CD4-positive, alpha-beta T cell (primary cell): Measurements from ENCODE around the gene ECHDC1. TPM values are rescaled to one million over a fixed set of nuclear protein-coding genes. Genes with fewer than 3 reads are reported as not detected.

Experiments used
- ATAC-seq: fragments of 200-7000 bp; cut with Tn5 transposase; one replicate; pipeline ENCODE4 v1.10.0; 2022; ENCODE audit warnings: mild to moderate bottlenecking; ENCODE audit not compliant: poor library complexity
- CTCF ChIA-PET: fragments of 350-600 bp; sonication (Branson Sonifier 250); formaldehyde crosslinking; loops from one replicate; lab custom pipeline; 2021; ENCODE audit warnings: antibody characterized with exemption, inconsistent platforms; lab: Charles Lee
- POLR2A ChIA-PET: fragments of 350-600 bp; sonication (Branson Sonifier 250); formaldehyde crosslinking; loops from one replicate; lab custom pipeline; 2021; ENCODE audit warnings: antibody characterized with exemption, inconsistent platforms; lab: Charles Lee
- DNase-seq, 14 experiments: peaks; one replicate each; pipeline ENCODE4 v3.0.0-alpha.2; 2013 to 2020; ENCODE audit warnings: mixed read lengths in 2 of 14
- H3K27ac ChIP-seq, 2 donors: one replicate each; pipeline versions ENCODE4 v1.5.1 to v1.7.0; 2013; ENCODE audit warnings: low read length in 2 of 2, low read depth in 1 of 2, mild to moderate bottlenecking in 1 of 2
- H3K27me3 ChIP-seq, 2 experiments: 1 replicate in 1 of 2; 2 replicates in 1 of 2; pipeline versions ENCODE4 v1.6.1 to v1.7.0; 2013; ENCODE audit warnings: low read length in 2 of 2, control low read depth in 1 of 2, mild to moderate bottlenecking in 1 of 2, moderate library complexity in 1 of 2; ENCODE audit not compliant: insufficient read depth in 2 of 2, control insufficient read depth in 1 of 2
- H3K36me3 ChIP-seq: one replicate; pipeline ENCODE4 v1.6.1; 2013; ENCODE audit warnings: low read length, control low read depth; ENCODE audit not compliant: insufficient read depth
- H3K4me1 ChIP-seq: one replicate; pipeline ENCODE4 v1.6.1; 2013; ENCODE audit warnings: low read length, control low read depth; ENCODE audit not compliant: insufficient read depth
- H3K4me3 ChIP-seq: one replicate; pipeline ENCODE4 v1.5.1; 2013; ENCODE audit warnings: mild to moderate bottlenecking, low read length, moderate library complexity
- H3K9me3 ChIP-seq, 2 experiments: 1 replicate in 1 of 2; 2 replicates in 1 of 2; pipeline versions ENCODE4 v1.6.1 to v1.7.0; 2013; ENCODE audit warnings: low read length in 2 of 2, mild to moderate bottlenecking in 2 of 2, control low read depth in 1 of 2, moderate library complexity in 1 of 2; ENCODE audit not compliant: control insufficient read depth in 1 of 2, insufficient read depth in 1 of 2
- H3K27ac Mint-ChIP-seq: one replicate; pipeline ENCODE4 v1.8.0; 2020; ENCODE audit warnings: mixed read lengths
- H3K27me3 Mint-ChIP-seq: one replicate; pipeline ENCODE4 v1.8.0; 2021; ENCODE audit warnings: mixed read lengths
- H3K36me3 Mint-ChIP-seq: one replicate; pipeline ENCODE4 v1.8.0; 2021; ENCODE audit warnings: low read depth, mixed read lengths
- H3K4me1 Mint-ChIP-seq: one replicate; pipeline ENCODE4 v1.8.0; 2021; ENCODE audit warnings: low read depth, mixed read lengths
- H3K4me3 Mint-ChIP-seq: one replicate; pipeline ENCODE4 v1.8.0; 2020; ENCODE audit warnings: mild to moderate bottlenecking, mixed read lengths
- H3K9me3 Mint-ChIP-seq: one replicate; pipeline ENCODE4 v1.8.0; 2020; ENCODE audit warnings: mixed read lengths
- CTCF ChIP-seq: fragments of 200-600 bp; IDR thresholded peaks from one replicate; pipeline ENCODE4 v1.8.0; 2022; ENCODE audit warnings: antibody characterized with exemption, mild to moderate bottlenecking
- intact Hi-C, 2 experiments: fragments of 100-400 bp; cut with DNase I in 1 of 2; cut with micrococcal nuclease in 1 of 2; formaldehyde crosslinking; loops; one replicate each; pipeline versions ENCODE4 v1.15.1 to v1.9.0; 2023 to 2025; cut with DNase I, micrococcal nuclease
- total RNA-seq, 174 experiments: library from RNA in 2 of 174; stranded (reverse) in 2 of 174; gene quantifications; one replicate each; pipeline ENCODE4 v1.2.3 and lab custom pipeline; 2021 to 2026

ECHDC1 gene
- total RNA-seq, 2 experiments from 2014 or later: 6.5 to 7.4 TPM

- CTCF ChIA-PET: no interaction called here
- Mint-ChIP-seq H3K4me3 (no peak overlapping the region), H3K27ac (no peak overlapping the region), H3K4me1 (no peaks in the 10 kb centered on the region), H3K27me3 (no peaks in the 10 kb centered on the region), H3K9me3 (peaks cover 4% of the 10 kb centered on the region), H3K36me3 (peaks cover 8% of the 10 kb centered on the region)
- Histone ChIP-seq H3K9me3 (peaks cover 0 to 13% of the 10 kb centered on the region in 2 experiments), H3K27ac (no peak overlapping the region), H3K27me3 (no peaks in the 10 kb centered on the region), H3K36me3 (no peaks in the 10 kb centered on the region), H3K4me1 (peaks cover 17% of the 10 kb centered on the region), H3K4me3 (no peak overlapping the region)
- TF ChIP-seq CTCF: no peak
- intact Hi-C loops: no loop called here
- POLR2A ChIA-PET: no interaction called here
- peak in 2 of 14 experiments; percentile 25 to 33 for DNase-seq
- no peak for ATAC-seq
Measured at GRCh38 chr6:127347178-127347577, 3.8 kb upstream of the ECHDC1 start.

- intact Hi-C loops: no loop called here
- Mint-ChIP-seq H3K36me3 (peaks cover 8% of the 10 kb centered on the region), H3K27me3 (no peaks in the 10 kb centered on the region), H3K9me3 (peaks cover 4% of the 10 kb centered on the region), H3K27ac (no peak overlapping the region), H3K4me3 (peak overlapping the region; percentile 22), H3K4me1 (no peaks in the 10 kb centered on the region)
- no peak overlapping the region for H3K4me3 ChIP-seq
- ChIA-PET POLR2A (no interaction called here), CTCF (no interaction called here)
- no peak for DNase-seq
- H3K4me1 ChIP-seq: peaks cover 22% of the 10 kb centered on the region
- TF ChIP-seq CTCF: no peak
- no peak for ATAC-seq
- H3K27me3 ChIP-seq: no peaks in the 10 kb centered on the region
- H3K9me3 ChIP-seq: peaks cover 0 to 9% of the 10 kb centered on the region in 2 experiments
- H3K27ac ChIP-seq: no peak overlapping the region
- no peaks in the 10 kb centered on the region for H3K36me3 ChIP-seq
Measured at GRCh38 chr6:127345521-127345920, 2.1 kb upstream of the ECHDC1 start.

GRCh38 chr6:127343809-127344659, 625 bp upstream of the ECHDC1 start:
- CTCF ChIA-PET: interaction anchor here (1.0 kb wide), 3 partner anchors 78 to 195 kb away, joined by 3 to 5 read pairs (median 4); partner anchors contain the start of gene RNF146
- peak; percentile 7 for ATAC-seq
- POLR2A ChIA-PET: interaction anchor here (0.6 to 1.2 kb wide), 4 partner anchors 77 to 1563 kb away, joined by 3 to 12 read pairs (median 5); partner anchors contain the start of genes NCOA7, RNF146 and THEMIS
- Histone ChIP-seq H3K9me3 (peaks cover 0 to under 1% of the 10 kb centered on the region in 2 experiments), H3K27me3 (no peaks in the 10 kb centered on the region), H3K4me1 (peaks cover 28% of the 10 kb centered on the region), H3K36me3 (no peaks in the 10 kb centered on the region), H3K4me3 (peak overlapping the region; percentile 91), H3K27ac (peak overlapping the region; percentile 72)
- H3K36me3 Mint-ChIP-seq: peaks cover under 1% of the 10 kb centered on the region
- intact Hi-C loops: loop anchor here in 1 of 2 experiments (5.0 kb wide), 2 partner anchors 42 to 77 kb away; partner anchors contain the start of gene RNF146
- H3K9me3 Mint-ChIP-seq: no peaks in the 10 kb centered on the region
- H3K27me3 Mint-ChIP-seq: no peaks in the 10 kb centered on the region
- no peak for TF ChIP-seq CTCF
- no peak overlapping the region for H3K4me3 Mint-ChIP-seq
- no peak overlapping the region for H3K27ac Mint-ChIP-seq
- peak in 3 of 14 experiments; percentile 20 to 33 (median 31) for DNase-seq
- H3K4me1 Mint-ChIP-seq: peaks cover 2% of the 10 kb centered on the region
